ENCODE data around the gene CAMTA1. TPM values are rescaled to one million over a fixed set of nuclear protein-coding genes. Genes with fewer than 3 reads are reported as not detected.

CAMTA1 gene
- total RNA-seq, 2 donors from 2014 or later = 105 to 113 TPM

DNA sequence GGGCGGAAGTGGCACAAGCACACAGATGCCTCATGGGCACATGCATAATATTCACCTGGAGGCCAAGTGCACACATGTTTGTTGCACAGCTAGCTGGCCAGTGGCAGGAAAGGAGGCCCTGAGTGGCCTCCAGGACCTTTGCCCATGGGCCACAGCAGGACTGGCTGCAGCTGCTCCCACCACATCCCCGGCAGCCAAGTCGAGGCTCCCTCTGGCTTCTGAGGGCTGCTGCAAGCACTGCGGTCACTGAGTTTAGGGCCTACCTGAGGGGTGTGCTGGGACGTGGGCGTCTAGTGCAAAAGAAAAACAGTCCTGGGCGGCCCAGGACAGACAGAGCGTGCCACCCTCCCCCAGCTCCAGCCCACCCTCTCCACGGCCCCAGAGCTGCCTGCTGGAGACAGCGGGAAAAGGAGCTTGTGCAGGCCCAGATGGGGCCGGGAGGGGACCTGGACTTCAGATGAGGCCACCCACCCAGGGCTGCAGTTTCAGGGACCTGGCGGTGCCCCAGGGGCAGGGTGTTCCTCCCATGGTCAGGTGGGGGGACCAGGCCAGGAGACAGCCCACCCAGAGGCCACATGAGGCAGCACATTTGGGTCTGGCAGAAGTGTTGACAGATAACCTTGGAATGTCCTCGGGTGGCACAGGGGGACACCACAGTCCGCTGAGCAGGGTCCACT lies 720.0 kb downstream of the CAMTA1 start:
- Histone ChIP-seq H3K9me3 (no peaks in the 10 kb centered on the region), H3K36me3 (no peaks in the 10 kb centered on the region), H3K4me3 (no peak overlapping the region), H3K27ac (no peak overlapping the region), H3K4me1 (ENCODE audit: control insufficient read depth in 1 of 2, low read depth in 2 of 2) (no peaks in the 10 kb centered on the region), H3K27me3 (replicated peaks; ENCODE audit: insufficient read depth) (no peaks in the 10 kb centered on the region)
- DNase-seq (ENCODE audit: low spot score) (no peak), ATAC-seq (ENCODE audit: insufficient number of reproducible peaks, low FRiP score, low read depth) (no peak)
- TF ChIP-seq, protein P1, sequence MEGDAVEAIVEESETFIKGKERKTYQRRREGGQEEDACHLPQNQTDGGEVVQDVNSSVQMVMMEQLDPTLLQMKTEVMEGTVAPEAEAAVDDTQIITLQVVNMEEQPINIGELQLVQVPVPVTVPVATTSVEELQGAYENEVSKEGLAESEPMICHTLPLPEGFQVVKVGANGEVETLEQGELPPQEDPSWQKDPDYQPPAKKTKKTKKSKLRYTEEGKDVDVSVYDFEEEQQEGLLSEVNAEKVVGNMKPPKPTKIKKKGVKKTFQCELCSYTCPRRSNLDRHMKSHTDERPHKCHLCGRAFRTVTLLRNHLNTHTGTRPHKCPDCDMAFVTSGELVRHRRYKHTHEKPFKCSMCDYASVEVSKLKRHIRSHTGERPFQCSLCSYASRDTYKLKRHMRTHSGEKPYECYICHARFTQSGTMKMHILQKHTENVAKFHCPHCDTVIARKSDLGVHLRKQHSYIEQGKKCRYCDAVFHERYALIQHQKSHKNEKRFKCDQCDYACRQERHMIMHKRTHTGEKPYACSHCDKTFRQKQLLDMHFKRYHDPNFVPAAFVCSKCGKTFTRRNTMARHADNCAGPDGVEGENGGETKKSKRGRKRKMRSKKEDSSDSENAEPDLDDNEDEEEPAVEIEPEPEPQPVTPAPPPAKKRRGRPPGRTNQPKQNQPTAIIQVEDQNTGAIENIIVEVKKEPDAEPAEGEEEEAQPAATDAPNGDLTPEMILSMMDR (IDR thresholded peaks at IDR 0.05) = no peak

- Histone ChIP-seq H3K9me3 (no peaks in the 10 kb centered on the region), H3K4me1 (ENCODE audit: control insufficient read depth in 1 of 2, low read depth in 2 of 2) (no peaks in the 10 kb centered on the region), H3K27me3 (replicated peaks; ENCODE audit: insufficient read depth) (no peaks in the 10 kb centered on the region), H3K27ac (no peak overlapping the region), H3K4me3 (no peak overlapping the region), H3K36me3 (no peaks in the 10 kb centered on the region)
- DNase-seq (ENCODE audit: low spot score) (no peak), ATAC-seq (ENCODE audit: insufficient number of reproducible peaks, low FRiP score, low read depth) (no peak)
- TF ChIP-seq, protein P1 (IDR thresholded peaks at IDR 0.05) = no peak
Measured at GRCh38 chr1:7505771-7506453, 720.7 kb downstream of the CAMTA1 start.

DNA sequence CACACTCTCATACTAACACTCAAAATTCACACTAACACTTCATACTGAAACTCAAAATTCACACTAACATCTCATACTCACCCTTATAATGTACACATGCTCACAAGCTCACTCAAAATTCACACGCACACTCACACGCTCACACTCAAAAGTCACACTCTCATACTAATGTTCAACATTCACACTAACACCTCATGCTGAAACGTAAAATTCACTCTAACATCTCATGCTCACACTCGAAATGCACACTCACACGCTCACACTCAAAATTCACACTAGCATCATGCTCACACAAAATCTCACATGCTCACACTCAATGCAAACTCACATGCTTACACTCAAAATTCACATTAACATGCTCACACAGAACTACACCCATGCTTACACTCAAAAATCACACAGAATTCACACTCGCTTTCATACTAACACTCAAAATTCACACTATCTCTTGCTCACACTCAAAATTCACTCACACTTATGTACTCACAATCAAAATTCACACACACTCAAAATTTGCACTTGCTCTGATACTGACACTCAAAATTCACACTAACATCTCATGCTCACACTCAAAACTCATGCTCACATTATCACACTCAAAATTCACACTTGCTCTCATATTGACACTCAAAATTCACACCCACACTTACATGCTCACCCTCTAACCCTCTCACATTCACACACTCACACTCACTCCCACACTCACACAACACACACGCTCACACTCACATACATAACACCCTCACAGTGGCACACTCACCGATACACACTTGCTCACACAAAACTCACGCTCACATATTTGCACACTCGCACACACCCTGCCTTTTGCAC lies 721.4 kb downstream of the CAMTA1 start:
- H3K9me3 ChIP-seq = no peaks in the 10 kb centered on the region
- DNase-seq (ENCODE audit: low spot score) (no peak), ATAC-seq (ENCODE audit: insufficient number of reproducible peaks, low FRiP score, low read depth) (no peak)
- no peak overlapping the region for H3K27ac ChIP-seq
- H3K27me3 ChIP-seq (replicated peaks; ENCODE audit: insufficient read depth) = no peaks in the 10 kb centered on the region
- no peaks in the 10 kb centered on the region for H3K36me3 ChIP-seq
- TF ChIP-seq, protein P1 (IDR thresholded peaks at IDR 0.05) = no peak
- no peaks in the 10 kb centered on the region for H3K4me1 ChIP-seq (ENCODE audit: control insufficient read depth in 1 of 2, low read depth in 2 of 2)
- H3K4me3 ChIP-seq = no peak overlapping the region

DNA sequence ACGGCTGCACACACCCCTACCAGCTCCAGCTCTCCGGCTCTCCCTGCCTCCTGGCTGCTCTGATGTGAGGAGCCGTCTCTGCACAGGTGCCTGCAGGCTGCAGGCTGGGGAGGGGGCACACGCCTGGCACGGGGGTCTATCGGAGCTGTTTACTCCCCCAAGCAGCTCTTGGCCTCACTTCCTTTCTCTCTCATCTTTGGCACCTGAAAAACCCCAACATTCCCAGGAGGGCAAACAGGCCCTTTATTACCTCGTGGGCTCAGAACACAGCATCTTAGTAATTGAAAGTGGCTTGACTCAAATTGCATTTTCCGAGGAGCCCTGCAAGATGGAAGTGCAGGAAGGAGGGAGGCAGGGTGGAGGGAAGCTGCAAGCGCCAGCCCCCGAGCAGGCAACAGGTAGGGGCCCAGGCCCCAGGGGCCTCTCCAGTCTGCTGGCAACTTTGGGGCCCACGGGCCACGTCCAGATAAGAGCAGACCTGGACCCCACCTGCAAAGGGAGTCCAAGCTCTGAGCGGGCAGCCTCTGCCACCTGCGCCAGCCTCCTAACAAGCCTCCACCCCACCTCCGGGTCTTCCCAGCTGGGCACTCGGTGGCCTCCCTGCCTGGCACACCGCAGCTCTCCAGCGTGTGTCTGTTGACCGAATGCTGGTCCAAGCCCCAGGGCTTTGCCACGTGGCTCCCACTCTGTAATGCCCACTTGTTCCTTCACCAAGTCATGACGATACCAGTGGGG lies 722.2 kb downstream of the CAMTA1 start:
- H3K4me3 ChIP-seq = no peak overlapping the region
- H3K27me3 ChIP-seq (replicated peaks; ENCODE audit: insufficient read depth) = no peaks in the 10 kb centered on the region
- H3K4me1 ChIP-seq (ENCODE audit: control insufficient read depth in 1 of 2, low read depth in 2 of 2) = no peaks in the 10 kb centered on the region
- ATAC-seq (ENCODE audit: insufficient number of reproducible peaks, low FRiP score, low read depth) (no peak), DNase-seq (ENCODE audit: low spot score) (no peak)
- no peaks in the 10 kb centered on the region for H3K36me3 ChIP-seq
- no peaks in the 10 kb centered on the region for H3K9me3 ChIP-seq
- H3K27ac ChIP-seq = no peak overlapping the region
- TF ChIP-seq, protein P1 (IDR thresholded peaks at IDR 0.05) = no peak
